ENCODE measurements around the gene CRPPA.
"Not testable (repeated sequence)": the region's sequence is repeated elsewhere in the genome, so short reads cannot be mapped to it uniquely, and the experiment has no call there.

The CRPPA gene

DNA sequence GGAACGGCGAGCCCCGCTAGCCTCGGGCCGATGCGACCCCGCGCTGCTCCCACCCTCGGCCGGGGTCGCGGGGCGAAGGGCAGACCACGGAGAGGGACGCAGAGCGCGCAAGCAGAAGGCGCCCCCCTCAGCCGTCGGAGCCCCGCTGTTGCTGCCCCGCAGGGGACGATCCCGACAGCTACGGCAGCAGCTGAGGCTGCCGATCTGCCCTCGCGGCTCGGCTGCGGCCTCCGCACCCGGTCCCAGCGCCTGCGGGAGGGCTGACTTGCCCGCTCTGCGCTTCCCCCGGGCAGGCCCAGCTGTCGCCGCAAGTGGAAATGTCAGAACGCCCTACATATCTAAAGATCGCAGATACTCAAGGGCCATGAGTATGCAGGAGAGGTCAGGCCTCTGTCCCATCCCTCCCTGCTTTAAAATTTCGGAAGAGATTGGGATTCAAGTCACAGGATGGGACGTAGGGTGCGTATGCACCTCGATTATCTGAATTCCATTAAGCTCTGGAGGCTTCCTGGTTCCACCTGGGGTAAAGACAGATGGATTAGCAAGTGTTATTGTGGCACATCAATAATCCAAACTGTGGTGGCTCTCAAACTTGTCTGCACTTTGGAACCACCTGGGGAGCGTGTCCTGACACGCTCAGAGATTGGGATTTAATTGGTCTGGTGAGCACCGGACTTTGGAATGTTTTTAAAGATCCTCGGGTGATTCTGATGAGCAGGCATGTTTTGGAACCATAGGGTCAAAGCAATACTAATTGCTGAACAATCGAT, at the start of gene CRPPA:
TSS of gene CRPPA (minus strand) at position 206 of the 770 bp plus-strand sequence. CDS start 216 bp downstream, outside the sequence.
- peak within 1 kb of the TSS; percentile 94 to 97 for H3K27ac ChIP-seq
- TF ChIP-seq, protein P1, sequence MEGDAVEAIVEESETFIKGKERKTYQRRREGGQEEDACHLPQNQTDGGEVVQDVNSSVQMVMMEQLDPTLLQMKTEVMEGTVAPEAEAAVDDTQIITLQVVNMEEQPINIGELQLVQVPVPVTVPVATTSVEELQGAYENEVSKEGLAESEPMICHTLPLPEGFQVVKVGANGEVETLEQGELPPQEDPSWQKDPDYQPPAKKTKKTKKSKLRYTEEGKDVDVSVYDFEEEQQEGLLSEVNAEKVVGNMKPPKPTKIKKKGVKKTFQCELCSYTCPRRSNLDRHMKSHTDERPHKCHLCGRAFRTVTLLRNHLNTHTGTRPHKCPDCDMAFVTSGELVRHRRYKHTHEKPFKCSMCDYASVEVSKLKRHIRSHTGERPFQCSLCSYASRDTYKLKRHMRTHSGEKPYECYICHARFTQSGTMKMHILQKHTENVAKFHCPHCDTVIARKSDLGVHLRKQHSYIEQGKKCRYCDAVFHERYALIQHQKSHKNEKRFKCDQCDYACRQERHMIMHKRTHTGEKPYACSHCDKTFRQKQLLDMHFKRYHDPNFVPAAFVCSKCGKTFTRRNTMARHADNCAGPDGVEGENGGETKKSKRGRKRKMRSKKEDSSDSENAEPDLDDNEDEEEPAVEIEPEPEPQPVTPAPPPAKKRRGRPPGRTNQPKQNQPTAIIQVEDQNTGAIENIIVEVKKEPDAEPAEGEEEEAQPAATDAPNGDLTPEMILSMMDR (IDR thresholded peaks at IDR 0.05) = no peak
- DNase-seq (ENCODE audit: low spot score) = no peak
- peak within 1 kb of the TSS; percentile 86 for H3K4me3 ChIP-seq

DNA sequence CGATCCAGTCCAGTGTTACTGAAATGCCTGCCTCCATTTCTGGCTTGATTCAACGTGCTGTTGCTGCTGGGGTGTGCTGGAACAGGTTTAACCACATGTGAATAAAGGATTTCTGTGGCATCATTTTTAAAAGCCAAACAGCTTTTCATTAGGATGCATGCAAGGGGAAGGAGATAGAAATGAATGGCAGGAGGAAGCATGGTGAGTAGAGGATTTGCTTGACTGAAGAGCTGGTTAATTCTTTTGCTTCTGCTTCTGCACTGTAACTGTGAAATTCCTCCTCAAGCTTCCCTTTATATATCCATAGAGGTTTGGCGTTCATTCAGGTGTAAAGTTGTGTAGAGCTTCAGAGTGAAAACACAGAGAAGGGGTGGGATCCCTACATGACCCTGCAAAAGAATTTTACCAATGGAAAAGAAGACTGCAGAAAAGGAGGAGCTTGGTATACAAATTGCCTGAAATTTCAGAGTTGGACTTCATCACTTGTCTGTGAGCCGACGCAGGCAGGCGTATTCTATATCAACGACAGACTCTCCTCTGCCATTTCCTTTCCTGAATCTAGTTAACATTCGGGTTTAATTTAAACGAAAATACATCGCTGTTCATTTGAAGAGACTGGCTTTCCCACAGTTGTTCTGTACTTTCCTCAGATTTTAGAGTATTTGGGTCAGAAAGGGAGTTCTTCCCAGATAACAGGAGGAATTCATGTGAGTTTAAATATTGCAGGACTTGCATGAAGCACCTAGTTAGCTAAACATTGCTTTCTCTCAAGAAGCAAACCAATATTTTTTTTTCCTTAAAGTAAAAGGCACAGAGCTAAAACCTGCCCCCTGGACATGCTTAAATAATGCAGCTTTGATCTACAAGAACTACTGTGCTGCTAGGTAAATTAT, 44.4 kb upstream of the CRPPA start, which contains the start of gene SOSTDC1:
TSS of gene SOSTDC1 (minus strand) at position 270 of the 893 bp plus-strand sequence. CDS start at position 200, 70 bp downstream.
- DNase-seq (ENCODE audit: low spot score) = no peak
- TF ChIP-seq, protein P1 (IDR thresholded peaks at IDR 0.05) = no peak
- Histone ChIP-seq H3K4me3 (peak within 1 kb of the TSS; percentile 47), H3K27ac (no peak within 1 kb of the TSS)

DNA sequence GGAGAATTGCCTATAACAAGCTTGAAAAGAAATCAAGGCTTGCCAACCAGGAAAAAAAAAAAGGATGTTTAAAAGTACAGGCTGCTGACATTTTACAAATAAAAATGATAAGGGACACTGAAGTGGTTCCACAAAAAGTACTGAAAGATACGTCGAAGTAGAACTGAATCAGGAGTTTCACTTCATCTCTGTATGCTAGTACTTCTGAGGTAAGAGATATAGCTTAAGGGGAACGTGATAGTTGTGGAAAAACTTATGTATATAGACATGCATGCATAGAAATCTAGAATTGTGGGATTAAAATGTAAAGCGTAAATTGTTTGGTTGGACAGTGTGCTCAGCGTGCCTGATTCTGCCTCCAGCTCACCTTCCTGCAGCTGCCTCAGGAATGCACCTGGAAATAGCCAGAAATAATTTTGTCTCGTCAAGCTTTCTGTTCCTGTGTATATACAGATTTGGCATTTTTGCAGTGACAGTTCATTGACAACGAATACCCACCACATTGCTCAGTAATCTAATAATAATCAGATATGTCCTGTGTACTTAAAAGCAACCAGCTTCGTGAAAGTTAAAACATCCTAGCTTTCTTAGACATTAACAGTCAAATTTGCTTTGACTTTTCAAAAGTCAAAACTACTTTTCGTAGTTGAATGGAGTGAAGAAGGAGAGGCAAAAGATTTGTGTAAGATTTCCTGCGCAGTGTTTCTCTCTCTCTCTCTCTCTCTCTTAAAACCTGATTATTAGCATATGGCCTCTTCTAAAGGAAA, 42.8 kb upstream of the CRPPA start:
- no peak for DNase-seq (ENCODE audit: low spot score)
- TF ChIP-seq, protein P1 (IDR thresholded peaks at IDR 0.05) = no peak
- Histone ChIP-seq H3K4me3 (no peak overlapping the region), H3K27ac (no peak overlapping the region)

DNA sequence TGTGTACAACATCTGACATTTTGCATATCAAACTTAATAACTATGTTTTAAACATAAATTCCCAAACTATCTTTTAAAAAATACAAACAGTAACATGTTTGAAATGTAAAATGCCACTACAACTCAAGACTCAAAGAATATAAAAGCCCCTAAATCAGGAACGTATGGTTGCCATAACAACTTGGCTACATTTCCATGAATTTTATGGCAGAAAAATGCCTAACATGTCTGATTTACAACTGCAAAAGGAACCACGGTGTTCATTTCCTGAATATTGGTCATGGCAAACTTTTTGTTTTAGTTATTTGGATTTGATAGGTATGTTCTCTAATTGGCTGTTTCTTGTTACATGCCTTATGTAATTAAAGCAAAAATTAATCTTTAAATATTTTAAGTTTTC, 42.2 kb upstream of the CRPPA start:
- TF ChIP-seq, protein P1 (IDR thresholded peaks at IDR 0.05) = no peak
- no peak overlapping the region for H3K4me3 ChIP-seq
- no peak for DNase-seq (ENCODE audit: low spot score)
- no peak overlapping the region for H3K27ac ChIP-seq

DNA sequence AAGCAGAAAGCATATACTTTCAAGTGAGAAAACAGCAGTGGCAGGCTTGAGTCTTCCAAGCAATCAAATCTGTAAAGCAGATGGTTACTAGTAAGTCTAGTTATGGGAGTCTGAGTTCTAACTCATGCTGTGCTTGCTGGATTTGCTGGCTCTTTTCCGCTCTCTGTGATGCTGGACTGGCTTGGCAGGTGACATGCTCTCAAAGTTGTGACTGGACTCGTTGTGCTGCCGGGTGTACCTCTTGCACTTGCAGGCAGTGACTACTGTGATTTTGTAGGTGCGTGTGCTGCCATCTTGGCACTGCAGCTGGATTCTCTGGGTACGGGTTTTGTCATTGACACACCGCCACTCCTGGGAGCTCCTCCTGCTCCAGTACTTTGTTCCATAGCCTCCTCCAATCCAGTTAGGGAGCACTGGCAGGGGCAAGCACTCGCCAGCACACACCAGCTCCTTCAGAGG, 41.1 kb upstream of the CRPPA start:
- no peak overlapping the region for H3K4me3 ChIP-seq
- no peak for DNase-seq (ENCODE audit: low spot score)
- TF ChIP-seq, protein P1 (IDR thresholded peaks at IDR 0.05) = no peak
- no peak overlapping the region for H3K27ac ChIP-seq

DNA sequence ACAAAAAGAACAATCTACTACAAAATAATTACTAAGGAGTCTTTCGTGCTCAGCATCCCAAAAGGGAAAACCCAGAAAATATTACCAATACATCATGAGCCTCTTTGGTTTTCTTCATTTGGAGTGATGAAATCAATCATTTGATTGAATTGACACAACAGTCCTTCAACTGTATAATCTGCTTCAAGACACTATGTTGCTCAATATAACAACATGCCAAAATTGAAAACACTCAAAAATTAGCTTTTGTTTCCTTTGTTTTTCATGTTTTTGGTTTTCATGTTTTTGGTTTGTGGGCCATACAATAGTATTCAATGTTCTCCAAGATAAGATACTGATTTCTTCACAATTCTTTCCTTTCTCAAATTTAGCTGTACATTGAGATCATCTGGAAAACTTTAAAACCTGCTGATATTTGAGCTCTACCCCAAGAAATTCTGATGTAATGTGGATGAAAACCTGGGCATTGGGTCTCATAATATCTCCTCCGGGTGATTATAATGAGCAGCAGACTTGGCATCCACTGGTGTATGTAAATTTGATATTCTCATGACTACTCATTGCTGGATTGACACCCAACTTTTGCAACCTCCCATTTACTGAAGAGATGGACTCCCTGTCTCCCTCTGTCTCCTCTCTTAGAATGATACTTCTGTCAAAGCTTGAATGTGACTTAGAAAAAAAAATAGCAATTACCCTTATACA, 39.6 kb upstream of the CRPPA start:
- TF ChIP-seq, protein P1 (IDR thresholded peaks at IDR 0.05) = no peak
- Histone ChIP-seq H3K4me3 (no peak overlapping the region), H3K27ac (no peak overlapping the region)
- DNase-seq (ENCODE audit: low spot score) = no peak

DNA sequence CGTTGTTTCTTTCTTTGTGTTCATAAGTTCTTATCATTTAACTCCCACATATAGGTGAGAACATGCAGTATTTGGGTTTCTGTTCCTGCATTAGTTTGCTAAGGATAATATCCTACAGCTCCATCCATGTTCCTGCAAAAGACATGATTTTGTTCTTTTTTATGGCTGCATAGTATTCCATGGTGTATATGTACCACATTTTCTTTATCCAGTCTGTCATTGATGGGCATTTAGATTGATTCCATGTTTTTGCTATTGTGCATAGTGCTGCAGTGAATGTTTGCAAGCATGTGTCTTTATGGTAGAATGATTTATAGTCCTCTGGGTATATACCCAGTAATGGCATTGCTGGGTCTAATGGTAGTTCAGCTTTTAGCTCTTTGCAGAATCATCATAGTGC, 35.0 kb upstream of the CRPPA start:
- DNase-seq (ENCODE audit: low spot score); H3K27ac ChIP-seq; H3K4me3 ChIP-seq: not testable (repeated sequence)
